HEK293 (cell line): ENCODE measurements around the gene CSNK1G1.
A peak's percentile ranks its signal among the peaks of the same experiment; 100 is the strongest.

Experiments
- GLIS2 ChIP-seq: fragments of 450-650 bp; formaldehyde crosslinking; IDR thresholded peaks from 2 replicates; pipeline ENCODE4 v1.5.1; 2016; ENCODE audit warnings: missing biosample characterization, missing genetic modification characterization
- HOXC10 ChIP-seq: sonication (generic); formaldehyde crosslinking; IDR thresholded peaks from 2 replicates; pipeline ENCODE4 v1.8.1; 2023; ENCODE audit warnings: mild to moderate bottlenecking, missing genetic modification reagents
- KLF1 ChIP-seq: fragments of 450-650 bp; formaldehyde crosslinking; IDR thresholded peaks from 2 replicates; pipeline ENCODE4 v1.5.1; 2016; ENCODE audit warnings: missing biosample characterization, missing genetic modification characterization
- KLF7 ChIP-seq: fragments of 450-650 bp; formaldehyde crosslinking; IDR thresholded peaks from 2 replicates; pipeline ENCODE4 v1.5.1; 2016; ENCODE audit warnings: missing biosample characterization, missing genetic modification characterization, borderline replicate concordance
- KLF9 ChIP-seq: fragments of 450-650 bp; formaldehyde crosslinking; IDR thresholded peaks from 2 replicates; pipeline ENCODE4 v1.5.1; 2016; ENCODE audit warnings: missing biosample characterization, missing genetic modification characterization, low read depth
- MYNN ChIP-seq: fragments of 450-650 bp; formaldehyde crosslinking; IDR thresholded peaks from 2 replicates; pipeline ENCODE4 v1.5.1; 2016; ENCODE audit warnings: missing biosample characterization, missing genetic modification characterization, borderline replicate concordance
- REST ChIP-seq: fragments of 450-650 bp; formaldehyde crosslinking; IDR thresholded peaks from 2 replicates; pipeline ENCODE4 v1.5.1; 2016; ENCODE audit warnings: missing biosample characterization, missing genetic modification characterization
- WT1 ChIP-seq: fragments of 450-650 bp; formaldehyde crosslinking; IDR thresholded peaks from 2 replicates; pipeline ENCODE4 v1.5.1; 2016; ENCODE audit warnings: missing biosample characterization, missing genetic modification characterization
- ZFP3 ChIP-seq: fragments of 450-650 bp; formaldehyde crosslinking; IDR thresholded peaks from 2 replicates; pipeline ENCODE4 v1.5.1; 2016; ENCODE audit warnings: low read depth, missing biosample characterization, missing genetic modification characterization
- ZIC2 ChIP-seq: fragments of 450-650 bp; formaldehyde crosslinking; IDR thresholded peaks from 2 replicates; pipeline ENCODE4 v1.5.1; 2016; ENCODE audit warnings: missing biosample characterization, missing genetic modification characterization
- ZNF335 ChIP-seq: fragments of 450-650 bp; formaldehyde crosslinking; conservative IDR thresholded peaks from 2 replicates; pipeline ENCODE4 v1.5.1; 2016; ENCODE audit warnings: missing biosample characterization, missing genetic modification characterization
- ZNF426 ChIP-seq: fragments of 450-650 bp; formaldehyde crosslinking; IDR thresholded peaks from 2 replicates; pipeline ENCODE4 v1.5.1; 2017; ENCODE audit warnings: missing biosample characterization, missing genetic modification characterization, mild to moderate bottlenecking, inconsistent platforms, moderate library complexity
- ZNF501 ChIP-seq: fragments of 450-650 bp; formaldehyde crosslinking; IDR thresholded peaks from 2 replicates; pipeline ENCODE4 v1.5.1; 2016; ENCODE audit warnings: missing biosample characterization, missing genetic modification characterization
- ZNF514 ChIP-seq: fragments of 450-650 bp; formaldehyde crosslinking; IDR thresholded peaks from 2 replicates; pipeline ENCODE4 v1.5.1; 2016; ENCODE audit warnings: missing biosample characterization, missing genetic modification characterization
- ZNF518A ChIP-seq: fragments of 450-650 bp; formaldehyde crosslinking; conservative IDR thresholded peaks from 2 replicates; pipeline ENCODE4 v1.5.1; 2016; ENCODE audit warnings: low read depth, missing biosample characterization, missing genetic modification characterization
- ZNF704 ChIP-seq: fragments of 450-650 bp; formaldehyde crosslinking; IDR thresholded peaks from 2 replicates; pipeline ENCODE4 v1.5.1; 2016; ENCODE audit warnings: missing biosample characterization, missing genetic modification characterization
- TF ChIP-seq, protein P1 (sequence below): fragments of 450-650 bp; formaldehyde crosslinking; IDR thresholded peaks from 2 replicates; pipeline ENCODE4 v1.5.1; 2017; ENCODE audit warnings: missing biosample characterization, missing genetic modification characterization
- TF ChIP-seq, protein P2 (sequence below): fragments of 450-650 bp; formaldehyde crosslinking; IDR thresholded peaks from 2 replicates; pipeline ENCODE4 v1.5.1; 2017; ENCODE audit warnings: missing biosample characterization, missing genetic modification characterization
- TF ChIP-seq, protein P3 (sequence below): fragments of 450-650 bp; formaldehyde crosslinking; IDR thresholded peaks from 2 replicates; pipeline ENCODE4 v1.5.1; 2016; ENCODE audit warnings: missing biosample characterization, missing genetic modification characterization

Gene CSNK1G1

DNA sequence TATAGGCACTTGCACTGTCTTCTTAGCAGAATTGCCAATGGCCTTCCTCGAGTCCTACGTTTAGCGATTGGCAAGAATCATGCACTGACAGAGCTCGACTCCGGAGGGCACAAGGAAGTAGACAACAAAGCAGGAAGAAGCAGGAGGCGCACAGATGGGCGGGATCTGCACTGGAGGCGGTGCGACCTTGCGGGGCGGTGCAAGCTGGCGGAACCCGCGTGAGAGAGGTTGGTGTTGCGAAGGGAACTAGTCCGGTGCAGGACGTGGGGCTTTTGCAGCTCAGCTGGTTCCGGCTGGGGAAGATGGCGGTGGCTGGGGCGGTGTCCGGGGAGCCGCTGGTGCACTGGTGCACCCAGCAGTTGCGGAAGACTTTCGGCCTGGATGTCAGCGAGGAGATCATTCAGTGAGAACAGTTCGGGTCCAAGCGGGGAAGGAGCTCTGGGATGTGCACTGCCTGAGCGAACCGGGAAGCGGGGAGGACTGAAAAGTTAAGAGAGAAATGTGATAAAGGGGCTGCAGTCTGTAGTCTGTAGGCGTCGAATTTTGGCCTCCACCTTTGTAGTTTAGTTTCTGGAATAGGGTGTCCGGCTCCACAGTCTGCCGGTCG lies 31.7 kb upstream of the CSNK1G1 start, which contains the start of gene TRIP4 (continued):
- TF ChIP-seq REST (tag by site-specific recombination): no peak
- TF ChIP-seq KLF7 (tag by site-specific recombination): peak; percentile 98
- peak; percentile 35; the same call in 1 of the 2 replicates for TF ChIP-seq GLIS2 (tag by site-specific recombination)
- TF ChIP-seq ZFP3 (tag by site-specific recombination): no peak
- TF ChIP-seq ZNF704 (tag by site-specific recombination): no peak; the same call in 1 of the 2 replicates
- peak; percentile 92 for TF ChIP-seq KLF1 (tag by site-specific recombination)
- no peak for TF ChIP-seq ZNF426 (tag by site-specific recombination)
- TF ChIP-seq ZNF514 (tag by site-specific recombination): no peak
- peak; percentile 98 for TF ChIP-seq ZNF501 (tag by site-specific recombination)
- peak; percentile 84 for TF ChIP-seq MYNN (tag by site-specific recombination)
- peak; percentile 91 for TF ChIP-seq ZNF335 (tag by site-specific recombination)
- no peak for TF ChIP-seq HOXC10
- TF ChIP-seq ZNF518A (tag by site-specific recombination): peak; percentile 82
- TF ChIP-seq KLF9 (tag by site-specific recombination): peak; percentile 92
- peak; percentile 40 for TF ChIP-seq ZIC2
- TF ChIP-seq, protein P1, sequence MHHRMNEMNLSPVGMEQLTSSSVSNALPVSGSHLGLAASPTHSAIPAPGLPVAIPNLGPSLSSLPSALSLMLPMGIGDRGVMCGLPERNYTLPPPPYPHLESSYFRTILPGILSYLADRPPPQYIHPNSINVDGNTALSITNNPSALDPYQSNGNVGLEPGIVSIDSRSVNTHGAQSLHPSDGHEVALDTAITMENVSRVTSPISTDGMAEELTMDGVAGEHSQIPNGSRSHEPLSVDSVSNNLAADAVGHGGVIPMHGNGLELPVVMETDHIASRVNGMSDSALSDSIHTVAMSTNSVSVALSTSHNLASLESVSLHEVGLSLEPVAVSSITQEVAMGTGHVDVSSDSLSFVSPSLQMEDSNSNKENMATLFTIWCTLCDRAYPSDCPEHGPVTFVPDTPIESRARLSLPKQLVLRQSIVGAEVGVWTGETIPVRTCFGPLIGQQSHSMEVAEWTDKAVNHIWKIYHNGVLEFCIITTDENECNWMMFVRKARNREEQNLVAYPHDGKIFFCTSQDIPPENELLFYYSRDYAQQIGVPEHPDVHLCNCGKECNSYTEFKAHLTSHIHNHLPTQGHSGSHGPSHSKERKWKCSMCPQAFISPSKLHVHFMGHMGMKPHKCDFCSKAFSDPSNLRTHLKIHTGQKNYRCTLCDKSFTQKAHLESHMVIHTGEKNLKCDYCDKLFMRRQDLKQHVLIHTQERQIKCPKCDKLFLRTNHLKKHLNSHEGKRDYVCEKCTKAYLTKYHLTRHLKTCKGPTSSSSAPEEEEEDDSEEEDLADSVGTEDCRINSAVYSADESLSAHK (tag by site-specific recombination): peak; percentile 79
- TF ChIP-seq, protein P2, sequence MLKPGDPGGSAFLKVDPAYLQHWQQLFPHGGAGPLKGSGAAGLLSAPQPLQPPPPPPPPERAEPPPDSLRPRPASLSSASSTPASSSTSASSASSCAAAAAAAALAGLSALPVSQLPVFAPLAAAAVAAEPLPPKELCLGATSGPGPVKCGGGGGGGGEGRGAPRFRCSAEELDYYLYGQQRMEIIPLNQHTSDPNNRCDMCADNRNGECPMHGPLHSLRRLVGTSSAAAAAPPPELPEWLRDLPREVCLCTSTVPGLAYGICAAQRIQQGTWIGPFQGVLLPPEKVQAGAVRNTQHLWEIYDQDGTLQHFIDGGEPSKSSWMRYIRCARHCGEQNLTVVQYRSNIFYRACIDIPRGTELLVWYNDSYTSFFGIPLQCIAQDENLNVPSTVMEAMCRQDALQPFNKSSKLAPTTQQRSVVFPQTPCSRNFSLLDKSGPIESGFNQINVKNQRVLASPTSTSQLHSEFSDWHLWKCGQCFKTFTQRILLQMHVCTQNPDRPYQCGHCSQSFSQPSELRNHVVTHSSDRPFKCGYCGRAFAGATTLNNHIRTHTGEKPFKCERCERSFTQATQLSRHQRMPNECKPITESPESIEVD (tag by site-specific recombination): peak; percentile 38; the same call in 1 of the 2 replicates
- TF ChIP-seq WT1 (tag by site-specific recombination): peak; percentile 76
- TF ChIP-seq, protein P3, sequence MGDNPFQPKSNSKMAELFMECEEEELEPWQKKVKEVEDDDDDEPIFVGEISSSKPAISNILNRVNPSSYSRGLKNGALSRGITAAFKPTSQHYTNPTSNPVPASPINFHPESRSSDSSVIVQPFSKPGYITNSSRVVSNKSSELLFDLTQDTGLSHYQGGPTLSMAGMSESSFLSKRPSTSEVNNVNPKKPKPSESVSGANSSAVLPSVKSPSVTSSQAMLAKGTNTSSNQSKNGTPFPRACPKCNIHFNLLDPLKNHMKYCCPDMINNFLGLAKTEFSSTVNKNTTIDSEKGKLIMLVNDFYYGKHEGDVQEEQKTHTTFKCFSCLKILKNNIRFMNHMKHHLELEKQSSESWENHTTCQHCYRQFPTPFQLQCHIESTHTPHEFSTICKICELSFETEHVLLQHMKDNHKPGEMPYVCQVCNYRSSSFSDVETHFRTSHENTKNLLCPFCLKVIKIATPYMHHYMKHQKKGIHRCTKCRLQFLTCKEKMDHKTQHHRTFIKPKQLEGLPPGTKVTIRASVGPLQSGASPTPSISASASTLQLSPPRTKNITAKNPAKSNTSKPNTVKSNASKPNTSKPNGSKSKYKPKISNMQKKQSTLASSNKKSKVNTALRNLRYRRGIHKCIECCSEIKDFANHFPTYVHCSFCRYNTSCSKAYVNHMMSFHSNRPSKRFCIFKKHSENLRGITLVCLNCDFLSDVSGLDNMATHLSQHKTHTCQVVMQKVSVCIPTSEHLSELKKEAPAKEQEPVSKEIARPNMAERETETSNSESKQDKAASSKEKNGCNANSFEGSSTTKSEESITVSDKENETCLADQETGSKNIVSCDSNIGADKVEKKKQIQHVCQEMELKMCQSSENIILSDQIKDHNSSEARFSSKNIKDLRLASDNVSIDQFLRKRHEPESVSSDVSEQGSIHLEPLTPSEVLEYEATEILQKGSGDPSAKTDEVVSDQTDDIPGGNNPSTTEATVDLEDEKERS (tag by site-specific recombination): peak; percentile 95
